A549 (cell line): ENCODE data around the gene KIAA0513. TPM values are rescaled to one million over a fixed set of nuclear protein-coding genes. Genes with fewer than 3 reads are reported as not detected.

Source experiments
- ATAC-seq, 2 experiments: fragments of 200-7000 bp in 1 of 2; fragments of >200 bp in 1 of 2; cut with Nextera tagmentation in 1 of 2; cut with Tn5 transposase in 1 of 2; 3 replicates each; pipeline versions ENCODE4 v1.8.0 to v1.9.1; 2018 to 2020; ENCODE audit warnings: mild to moderate bottlenecking in 1 of 2, moderate library complexity in 1 of 2
- CTCF ChIA-PET: fragments of 300-600 bp; sonication (Branson Sonifier 250); formaldehyde crosslinking; extraction: SDS; loops from one replicate; lab custom pipeline; 2021; ENCODE audit warnings: antibody characterized with exemption, inconsistent platforms; lab: Yijun Ruan, JAX
- POLR2A ChIA-PET: fragments of 350-600 bp; formaldehyde crosslinking; extraction: SDS; loops from one replicate; lab custom pipeline; 2021; ENCODE audit warnings: antibody characterized with exemption, inconsistent platforms; lab: Yijun Ruan, JAX
- DNase-seq, 2 experiments: peaks; one replicate each; pipeline versions ENCODE4 v3.0.0 to v3.0.0-alpha.2; 2011 to 2016; ENCODE audit warnings: low read depth in 1 of 2, low spot score in 1 of 2
- FAIRE-seq: peaks from 2 replicates; lab custom pipeline; 2011; peaks lifted over from hg19 to GRCh38; lab: Jason Lieb, UNC
- H3K27ac ChIP-seq, 2 experiments: fragments of >200 bp; sonication (Bioruptor Twin); formaldehyde crosslinking; 3 replicates each; pipeline ENCODE4 v1.5.1; 2016 to 2017
- H3K4me1 ChIP-seq: fragments of >200 bp; sonication (Bioruptor Twin); formaldehyde crosslinking; 3 replicates; pipeline ENCODE4 v1.6.1; 2016
- H3K4me2 ChIP-seq: fragments of >200 bp; sonication (Bioruptor Twin); formaldehyde crosslinking; 3 replicates; pipeline ENCODE4 v1.6.1; 2016
- H3K4me3 ChIP-seq: fragments of >200 bp; sonication (Bioruptor Twin); formaldehyde crosslinking; 3 replicates; pipeline ENCODE4 v1.5.1; 2016
- H3K9me3 ChIP-seq: fragments of >200 bp; sonication (Bioruptor Twin); formaldehyde crosslinking; 3 replicates; pipeline ENCODE4 v1.6.1; 2016
- CHD4 ChIP-seq: fragments of 200-600 bp; sonication (generic); IDR thresholded peaks from 2 replicates; pipeline ENCODE4 v1.6.1; 2016; ENCODE audit warnings: antibody characterized with exemption, mild to moderate bottlenecking, borderline replicate concordance
- FOXS1 ChIP-seq: fragments of 250-450 bp; sonication (Bioruptor Pico); IDR thresholded peaks from 2 replicates; pipeline ENCODE4 v1.5.0; 2020; ENCODE audit warnings: mild to moderate bottlenecking, moderate library complexity
- KDM1A ChIP-seq: fragments of 200-600 bp; sonication (generic); IDR thresholded peaks from 2 replicates; pipeline ENCODE4 v1.6.1; 2016; ENCODE audit warnings: low read depth, mild to moderate bottlenecking
- NPAS2 ChIP-seq: fragments of 250-450 bp; sonication (Bioruptor Pico); IDR thresholded peaks from 2 replicates; pipeline ENCODE4 v1.8.0; 2022; ENCODE audit warnings: mild to moderate bottlenecking, moderate library complexity, borderline replicate concordance
- RAD21 ChIP-seq, 2 experiments: fragments of >200 bp in 1 of 2; sonication (Bioruptor Twin) in 1 of 2; formaldehyde crosslinking in 1 of 2; IDR thresholded peaks in 1 of 2; conservative IDR thresholded peaks in 1 of 2; 2 replicates in 1 of 2; 3 replicates in 1 of 2; pipeline ENCODE4 v1.6.1; 2012 to 2018; ENCODE audit warnings: inconsistent platforms in 1 of 2
- SMC3 ChIP-seq: fragments of >200 bp; sonication (Bioruptor Twin); formaldehyde crosslinking; IDR thresholded peaks from 3 replicates; pipeline ENCODE4 v1.6.1; 2018; ENCODE audit warnings: inconsistent platforms
- SREBF2 ChIP-seq: fragments of 450-650 bp; IDR thresholded peaks from 2 replicates; pipeline ENCODE4 v1.6.1; 2014; ENCODE audit warnings: mild to moderate bottlenecking, moderate library complexity
- TP53 ChIP-seq: fragments of 250-450 bp; sonication (Bioruptor Pico); IDR thresholded peaks from 2 replicates; pipeline ENCODE4 v1.5.0; 2021; ENCODE audit warnings: mild to moderate bottlenecking, moderate library complexity
- WGBS: methylation state at CpG from one replicate; pipeline ENCODE4 v1.1.6; 2017; ENCODE audit errors: missing lambda C conversion rate; 5-methylcytosine and 5-hydroxymethylcytosine counted together
- polyA plus RNA-seq, 4 experiments: library from polyadenylated mRNA; depleted of rRNA in 3 of 4; stranded (reverse); fragments of >200 nt; fragmentation: RNase III in 1 of 4; extraction: RNeasy Plus Mini Kit Qiagen cat#74134 plus additional on column Dnase treatment in 1 of 4; gene quantifications; 2 replicates in 3 of 4; 3 replicates in 1 of 4; pipeline ENCODE4 v1.2.3, GENCODE V29; 2011 to 2017
- TF ChIP-seq, protein P1 (sequence below): fragments of 250-450 bp; sonication (Bioruptor Pico); IDR thresholded peaks from 2 replicates; pipeline ENCODE4 v1.5.0; 2021; ENCODE audit warnings: mild to moderate bottlenecking, moderate library complexity, borderline replicate concordance
- TF ChIP-seq, protein P2 (sequence below): fragments of 150-350 bp; IDR thresholded peaks from 2 replicates; pipeline ENCODE4 v1.6.1; 2014; ENCODE audit warnings: low read depth, mild to moderate bottlenecking, low read length
- TF ChIP-seq, protein P3 (sequence below): IDR thresholded peaks from 2 replicates; pipeline ENCODE4 v1.6.1; 2012
- TF ChIP-seq, protein P4 (sequence below): fragments of 200-600 bp; sonication (generic); IDR thresholded peaks from 2 replicates; pipeline ENCODE4 v1.6.1; 2016; ENCODE audit warnings: antibody characterized with exemption, mild to moderate bottlenecking, moderate library complexity
- TF ChIP-seq, protein P5 (sequence below): fragments of 250-450 bp; sonication (Bioruptor Pico); IDR thresholded peaks from 2 replicates; pipeline ENCODE4 v1.5.0; 2020; ENCODE audit warnings: low read depth, mild to moderate bottlenecking, moderate library complexity
- TF ChIP-seq, protein P6 (sequence below): fragments of >200 bp; sonication (Bioruptor Twin); formaldehyde crosslinking; IDR thresholded peaks from 3 replicates; pipeline ENCODE4 v1.6.1; 2016

Gene KIAA0513
- polyA plus RNA-seq, 2 of the 4 experiments (the other 2 are of a cell fraction) = 1.8 TPM

DNA sequence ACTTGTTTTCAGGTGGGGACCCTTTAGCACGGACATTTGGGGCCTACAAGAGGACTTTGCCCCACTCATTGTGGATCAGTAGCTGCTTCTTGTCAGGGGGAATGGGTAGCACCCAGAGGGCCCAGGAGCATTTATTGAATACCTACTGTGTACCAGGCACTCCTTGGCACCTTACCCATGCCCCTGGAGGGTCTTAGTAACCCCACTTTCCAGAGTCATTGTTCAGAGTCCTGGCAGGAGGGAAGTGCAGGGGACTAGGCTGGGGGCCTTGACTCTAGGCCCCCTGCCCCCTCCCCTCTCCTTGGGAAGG lies 105.7 kb downstream of the KIAA0513 start:
- no peak overlapping the region for H3K4me3 ChIP-seq
- no peaks in the 10 kb centered on the region for H3K9me3 ChIP-seq
- WGBS = 73% methylated on average over 1 of the region's 1 CpG
- no peak overlapping the region for H3K27ac ChIP-seq
- TF ChIP-seq CHD4 = no peak
- TF ChIP-seq, protein P1, sequence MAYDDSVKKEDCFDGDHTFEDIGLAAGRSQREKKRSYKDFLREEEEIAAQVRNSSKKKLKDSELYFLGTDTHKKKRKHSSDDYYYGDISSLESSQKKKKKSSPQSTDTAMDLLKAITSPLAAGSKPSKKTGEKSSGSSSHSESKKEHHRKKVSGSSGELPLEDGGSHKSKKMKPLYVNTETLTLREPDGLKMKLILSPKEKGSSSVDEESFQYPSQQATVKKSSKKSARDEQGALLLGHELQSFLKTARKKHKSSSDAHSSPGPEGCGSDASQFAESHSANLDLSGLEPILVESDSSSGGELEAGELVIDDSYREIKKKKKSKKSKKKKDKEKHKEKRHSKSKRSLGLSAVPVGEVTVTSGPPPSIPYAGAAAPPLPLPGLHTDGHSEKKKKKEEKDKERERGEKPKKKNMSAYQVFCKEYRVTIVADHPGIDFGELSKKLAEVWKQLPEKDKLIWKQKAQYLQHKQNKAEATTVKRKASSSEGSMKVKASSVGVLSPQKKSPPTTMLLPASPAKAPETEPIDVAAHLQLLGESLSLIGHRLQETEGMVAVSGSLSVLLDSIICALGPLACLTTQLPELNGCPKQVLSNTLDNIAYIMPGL (CRISPR knock-in tag) = no peak
- no peak for TF ChIP-seq NPAS2 (CRISPR knock-in tag)
- no peak for TF ChIP-seq FOXS1 (CRISPR knock-in tag)
- TF ChIP-seq, protein P2, sequence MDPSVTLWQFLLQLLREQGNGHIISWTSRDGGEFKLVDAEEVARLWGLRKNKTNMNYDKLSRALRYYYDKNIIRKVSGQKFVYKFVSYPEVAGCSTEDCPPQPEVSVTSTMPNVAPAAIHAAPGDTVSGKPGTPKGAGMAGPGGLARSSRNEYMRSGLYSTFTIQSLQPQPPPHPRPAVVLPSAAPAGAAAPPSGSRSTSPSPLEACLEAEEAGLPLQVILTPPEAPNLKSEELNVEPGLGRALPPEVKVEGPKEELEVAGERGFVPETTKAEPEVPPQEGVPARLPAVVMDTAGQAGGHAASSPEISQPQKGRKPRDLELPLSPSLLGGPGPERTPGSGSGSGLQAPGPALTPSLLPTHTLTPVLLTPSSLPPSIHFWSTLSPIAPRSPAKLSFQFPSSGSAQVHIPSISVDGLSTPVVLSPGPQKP = no peak
- TF ChIP-seq, protein P3, sequence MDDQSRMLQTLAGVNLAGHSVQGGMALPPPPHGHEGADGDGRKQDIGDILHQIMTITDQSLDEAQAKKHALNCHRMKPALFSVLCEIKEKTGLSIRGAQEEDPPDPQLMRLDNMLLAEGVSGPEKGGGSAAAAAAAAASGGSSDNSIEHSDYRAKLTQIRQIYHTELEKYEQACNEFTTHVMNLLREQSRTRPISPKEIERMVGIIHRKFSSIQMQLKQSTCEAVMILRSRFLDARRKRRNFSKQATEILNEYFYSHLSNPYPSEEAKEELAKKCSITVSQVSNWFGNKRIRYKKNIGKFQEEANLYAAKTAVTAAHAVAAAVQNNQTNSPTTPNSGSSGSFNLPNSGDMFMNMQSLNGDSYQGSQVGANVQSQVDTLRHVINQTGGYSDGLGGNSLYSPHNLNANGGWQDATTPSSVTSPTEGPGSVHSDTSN = no peak
- TF ChIP-seq, all 56 proteins: peak for 0
- POLR2A ChIA-PET = no interaction called here
- Histone ChIP-seq H3K4me1 (peaks cover 10% of the 10 kb centered on the region), H3K4me2 (no peak overlapping the region)
- ATAC-seq = no peak
- no peak for FAIRE-seq
- CTCF ChIA-PET = interaction anchor here (1.0 to 2.4 kb wide), 2 partner anchors 18 to 58 kb away, joined by 3 to 15 read pairs; no protein-coding TSS in a partner anchor
- no peak for DNase-seq

DNA sequence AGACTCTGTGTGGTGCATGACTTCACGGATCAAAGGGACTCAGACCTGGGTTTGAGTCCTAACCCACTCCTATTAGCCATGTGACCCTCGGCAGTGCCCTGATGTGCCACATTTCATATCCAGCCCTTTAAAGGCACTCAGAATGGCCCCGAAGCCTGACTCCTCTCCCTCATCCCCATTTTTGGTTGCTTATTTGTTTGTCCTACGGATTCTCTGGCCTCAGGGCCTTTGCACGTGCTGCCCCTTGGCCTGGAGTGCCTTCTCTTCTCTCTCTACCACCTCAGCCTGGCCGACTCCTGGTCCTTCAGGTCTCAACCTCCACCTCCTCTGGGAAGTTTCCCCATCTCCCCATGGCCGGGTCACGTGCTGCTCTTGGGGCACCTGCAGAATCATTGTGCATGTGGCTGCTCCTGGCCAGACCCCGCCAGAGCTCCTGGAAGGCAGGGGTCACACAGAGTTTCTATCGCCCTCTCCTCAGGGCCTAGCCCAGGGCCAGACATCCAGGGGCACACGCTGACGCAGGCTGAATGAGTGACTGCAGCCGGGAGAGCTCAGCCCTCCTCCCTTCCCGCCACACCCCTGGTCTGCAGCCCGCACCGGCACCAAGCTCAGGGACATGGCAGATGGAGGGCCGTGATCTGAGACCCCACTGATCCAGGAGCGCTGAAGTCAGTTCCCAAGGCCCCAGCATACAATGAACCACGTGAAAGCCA lies 106.6 kb downstream of the KIAA0513 start:
- ATAC-seq (no peak), FAIRE-seq (no peak), DNase-seq (no peak)
- ChIA-PET POLR2A (no interaction called here), CTCF (interaction anchor here (1.8 to 2.9 kb wide), 3 partner anchors 9 to 19 kb away, joined by 4 to 18 read pairs (median 7); no protein-coding TSS in a partner anchor)
- no peak overlapping the region for H3K27ac ChIP-seq
- H3K9me3 ChIP-seq = no peaks in the 10 kb centered on the region
- no peak overlapping the region for H3K4me2 ChIP-seq
- peaks cover 10% of the 10 kb centered on the region for H3K4me1 ChIP-seq
- WGBS = 83% methylated on average over 17 of the region's 19 CpGs
- no peak overlapping the region for H3K4me3 ChIP-seq
- TF ChIP-seq TP53 (CRISPR knock-in tag) (no peak), KDM1A (no peak), SMC3 (no peak), RAD21 (conservative IDR thresholded peaks at IDR 0.05 in 1 of 2, IDR thresholded peaks at IDR 0.05 in 1 of 2) (no peak), SREBF2 (no peak)
- TF ChIP-seq, protein P4, sequence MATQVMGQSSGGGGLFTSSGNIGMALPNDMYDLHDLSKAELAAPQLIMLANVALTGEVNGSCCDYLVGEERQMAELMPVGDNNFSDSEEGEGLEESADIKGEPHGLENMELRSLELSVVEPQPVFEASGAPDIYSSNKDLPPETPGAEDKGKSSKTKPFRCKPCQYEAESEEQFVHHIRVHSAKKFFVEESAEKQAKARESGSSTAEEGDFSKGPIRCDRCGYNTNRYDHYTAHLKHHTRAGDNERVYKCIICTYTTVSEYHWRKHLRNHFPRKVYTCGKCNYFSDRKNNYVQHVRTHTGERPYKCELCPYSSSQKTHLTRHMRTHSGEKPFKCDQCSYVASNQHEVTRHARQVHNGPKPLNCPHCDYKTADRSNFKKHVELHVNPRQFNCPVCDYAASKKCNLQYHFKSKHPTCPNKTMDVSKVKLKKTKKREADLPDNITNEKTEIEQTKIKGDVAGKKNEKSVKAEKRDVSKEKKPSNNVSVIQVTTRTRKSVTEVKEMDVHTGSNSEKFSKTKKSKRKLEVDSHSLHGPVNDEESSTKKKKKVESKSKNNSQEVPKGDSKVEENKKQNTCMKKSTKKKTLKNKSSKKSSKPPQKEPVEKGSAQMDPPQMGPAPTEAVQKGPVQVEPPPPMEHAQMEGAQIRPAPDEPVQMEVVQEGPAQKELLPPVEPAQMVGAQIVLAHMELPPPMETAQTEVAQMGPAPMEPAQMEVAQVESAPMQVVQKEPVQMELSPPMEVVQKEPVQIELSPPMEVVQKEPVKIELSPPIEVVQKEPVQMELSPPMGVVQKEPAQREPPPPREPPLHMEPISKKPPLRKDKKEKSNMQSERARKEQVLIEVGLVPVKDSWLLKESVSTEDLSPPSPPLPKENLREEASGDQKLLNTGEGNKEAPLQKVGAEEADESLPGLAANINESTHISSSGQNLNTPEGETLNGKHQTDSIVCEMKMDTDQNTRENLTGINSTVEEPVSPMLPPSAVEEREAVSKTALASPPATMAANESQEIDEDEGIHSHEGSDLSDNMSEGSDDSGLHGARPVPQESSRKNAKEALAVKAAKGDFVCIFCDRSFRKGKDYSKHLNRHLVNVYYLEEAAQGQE = no peak
- TF ChIP-seq, protein P5, sequence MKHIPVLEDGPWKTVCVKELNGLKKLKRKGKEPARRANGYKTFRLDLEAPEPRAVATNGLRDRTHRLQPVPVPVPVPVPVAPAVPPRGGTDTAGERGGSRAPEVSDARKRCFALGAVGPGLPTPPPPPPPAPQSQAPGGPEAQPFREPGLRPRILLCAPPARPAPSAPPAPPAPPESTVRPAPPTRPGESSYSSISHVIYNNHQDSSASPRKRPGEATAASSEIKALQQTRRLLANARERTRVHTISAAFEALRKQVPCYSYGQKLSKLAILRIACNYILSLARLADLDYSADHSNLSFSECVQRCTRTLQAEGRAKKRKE (CRISPR knock-in tag) = no peak
- TF ChIP-seq, protein P6, sequence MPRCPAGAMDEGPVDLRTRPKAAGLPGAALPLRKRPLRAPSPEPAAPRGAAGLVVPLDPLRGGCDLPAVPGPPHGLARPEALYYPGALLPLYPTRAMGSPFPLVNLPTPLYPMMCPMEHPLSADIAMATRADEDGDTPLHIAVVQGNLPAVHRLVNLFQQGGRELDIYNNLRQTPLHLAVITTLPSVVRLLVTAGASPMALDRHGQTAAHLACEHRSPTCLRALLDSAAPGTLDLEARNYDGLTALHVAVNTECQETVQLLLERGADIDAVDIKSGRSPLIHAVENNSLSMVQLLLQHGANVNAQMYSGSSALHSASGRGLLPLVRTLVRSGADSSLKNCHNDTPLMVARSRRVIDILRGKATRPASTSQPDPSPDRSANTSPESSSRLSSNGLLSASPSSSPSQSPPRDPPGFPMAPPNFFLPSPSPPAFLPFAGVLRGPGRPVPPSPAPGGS = no peak
